Measurements from ENCODE around the gene BPIFB3. TPM values are rescaled to one million over a fixed set of nuclear protein-coding genes. Genes with fewer than 3 reads are reported as not detected.

BPIFB3 gene
- total RNA-seq, 2 donors from 2014 or later: not detected

DNA sequence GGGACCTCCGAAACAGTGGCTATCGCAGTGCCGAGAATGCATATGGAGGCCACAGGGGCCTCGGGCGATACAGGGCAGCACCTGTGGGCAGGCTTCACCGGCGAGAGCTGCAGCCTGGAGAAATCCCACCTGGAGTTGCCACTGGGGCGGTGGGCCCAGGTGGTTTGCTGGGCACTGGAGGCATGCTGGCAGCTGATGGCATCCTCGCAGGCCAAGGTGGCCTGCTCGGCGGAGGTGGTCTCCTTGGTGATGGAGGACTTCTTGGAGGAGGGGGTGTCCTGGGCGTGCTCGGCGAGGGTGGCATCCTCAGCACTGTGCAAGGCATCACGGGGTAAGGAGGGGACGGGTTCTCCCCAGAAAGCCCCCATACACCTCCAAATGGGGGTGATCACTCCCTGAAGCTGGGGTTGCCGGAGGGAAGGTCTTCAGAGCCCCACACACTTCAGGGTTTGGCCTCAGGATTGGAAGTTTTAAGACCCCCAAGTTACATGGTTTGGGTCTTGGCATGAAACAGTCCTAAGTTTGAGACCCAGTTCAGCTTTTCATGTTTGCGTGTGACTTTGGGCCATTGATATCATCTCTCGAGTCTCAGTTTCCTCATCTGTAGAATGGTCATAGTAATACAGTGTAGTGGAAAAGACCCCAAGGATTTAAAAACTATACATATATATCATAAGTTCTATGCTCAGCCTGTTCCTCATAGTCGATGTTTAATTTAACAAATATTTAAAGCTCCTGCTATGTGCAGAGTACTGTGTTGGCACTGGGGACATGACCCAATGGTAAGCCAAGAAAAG, 30.0 kb downstream of the BPIFB3 start:
- no peaks in the 10 kb centered on the region for H3K27me3 ChIP-seq
- H3K36me3 ChIP-seq: no peaks in the 10 kb centered on the region
- intact Hi-C loops (cut with DNase I): no loop called here
- no peak overlapping the region for H3K27ac ChIP-seq
- DNase-seq: no peak
- H3K9me3 ChIP-seq: no peaks in the 10 kb centered on the region
- H3K4me3 ChIP-seq: no peak overlapping the region
- no peak overlapping the region for H3K9ac ChIP-seq (ENCODE audit: low read depth in 2 of 2, low read length in 2 of 2)
- TF ChIP-seq, protein P1, sequence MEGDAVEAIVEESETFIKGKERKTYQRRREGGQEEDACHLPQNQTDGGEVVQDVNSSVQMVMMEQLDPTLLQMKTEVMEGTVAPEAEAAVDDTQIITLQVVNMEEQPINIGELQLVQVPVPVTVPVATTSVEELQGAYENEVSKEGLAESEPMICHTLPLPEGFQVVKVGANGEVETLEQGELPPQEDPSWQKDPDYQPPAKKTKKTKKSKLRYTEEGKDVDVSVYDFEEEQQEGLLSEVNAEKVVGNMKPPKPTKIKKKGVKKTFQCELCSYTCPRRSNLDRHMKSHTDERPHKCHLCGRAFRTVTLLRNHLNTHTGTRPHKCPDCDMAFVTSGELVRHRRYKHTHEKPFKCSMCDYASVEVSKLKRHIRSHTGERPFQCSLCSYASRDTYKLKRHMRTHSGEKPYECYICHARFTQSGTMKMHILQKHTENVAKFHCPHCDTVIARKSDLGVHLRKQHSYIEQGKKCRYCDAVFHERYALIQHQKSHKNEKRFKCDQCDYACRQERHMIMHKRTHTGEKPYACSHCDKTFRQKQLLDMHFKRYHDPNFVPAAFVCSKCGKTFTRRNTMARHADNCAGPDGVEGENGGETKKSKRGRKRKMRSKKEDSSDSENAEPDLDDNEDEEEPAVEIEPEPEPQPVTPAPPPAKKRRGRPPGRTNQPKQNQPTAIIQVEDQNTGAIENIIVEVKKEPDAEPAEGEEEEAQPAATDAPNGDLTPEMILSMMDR (IDR thresholded peaks at IDR 0.05): no peak
- H3K4me1 ChIP-seq: no peaks in the 10 kb centered on the region

GRCh38 chr20:33084722-33085121, 31.0 kb downstream of the BPIFB3 start:
- Histone ChIP-seq H3K9me3 (no peaks in the 10 kb centered on the region), H3K36me3 (no peaks in the 10 kb centered on the region), H3K9ac (ENCODE audit: low read depth in 2 of 2, low read length in 2 of 2) (no peak overlapping the region), H3K27me3 (no peaks in the 10 kb centered on the region), H3K27ac (no peak overlapping the region), H3K4me1 (no peaks in the 10 kb centered on the region), H3K4me3 (no peak overlapping the region)
- intact Hi-C loops (cut with DNase I): no loop called here
- TF ChIP-seq, protein P1 (IDR thresholded peaks at IDR 0.05): no peak
- DNase-seq: no peak

DNA sequence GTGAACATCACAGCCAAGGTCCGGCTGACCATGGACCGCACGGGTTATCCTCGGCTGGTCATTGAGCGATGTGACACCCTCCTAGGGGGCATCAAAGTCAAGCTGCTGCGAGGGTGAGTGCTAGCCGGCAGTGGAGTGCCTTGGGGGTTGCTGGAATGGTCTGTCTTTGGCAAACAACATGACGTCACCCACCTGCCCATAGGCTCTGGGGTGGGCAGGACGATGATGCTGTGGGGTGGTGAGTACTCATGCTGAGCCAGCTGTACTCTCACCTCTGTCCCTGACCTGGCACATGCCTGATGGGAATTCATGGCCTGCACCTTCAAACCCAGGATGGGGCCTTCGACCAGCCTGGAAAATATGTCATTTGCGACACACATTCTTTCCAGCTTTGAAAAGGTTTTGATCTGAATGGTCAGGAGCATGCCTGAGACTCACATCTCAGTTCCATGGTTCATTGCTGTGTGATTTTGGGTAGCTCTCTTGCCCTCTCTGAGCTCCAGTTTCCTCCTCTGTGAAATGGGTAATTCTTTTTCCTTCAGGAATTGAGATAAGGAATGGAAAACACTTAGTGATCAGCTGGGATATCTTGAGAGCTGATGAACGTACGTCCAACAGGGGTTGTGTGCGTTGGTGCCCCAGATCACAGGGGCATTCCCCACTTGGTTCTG, 32.5 kb downstream of the BPIFB3 start:
- DNase-seq: no peak
- TF ChIP-seq, protein P1 (IDR thresholded peaks at IDR 0.05): no peak
- H3K4me1 ChIP-seq: no peaks in the 10 kb centered on the region
- H3K4me3 ChIP-seq: no peak overlapping the region
- H3K27ac ChIP-seq: no peak overlapping the region
- intact Hi-C loops (cut with DNase I): no loop called here
- no peaks in the 10 kb centered on the region for H3K27me3 ChIP-seq
- H3K9me3 ChIP-seq: no peaks in the 10 kb centered on the region
- H3K36me3 ChIP-seq: no peaks in the 10 kb centered on the region
- no peak overlapping the region for H3K9ac ChIP-seq (ENCODE audit: low read depth in 2 of 2, low read length in 2 of 2)

DNA sequence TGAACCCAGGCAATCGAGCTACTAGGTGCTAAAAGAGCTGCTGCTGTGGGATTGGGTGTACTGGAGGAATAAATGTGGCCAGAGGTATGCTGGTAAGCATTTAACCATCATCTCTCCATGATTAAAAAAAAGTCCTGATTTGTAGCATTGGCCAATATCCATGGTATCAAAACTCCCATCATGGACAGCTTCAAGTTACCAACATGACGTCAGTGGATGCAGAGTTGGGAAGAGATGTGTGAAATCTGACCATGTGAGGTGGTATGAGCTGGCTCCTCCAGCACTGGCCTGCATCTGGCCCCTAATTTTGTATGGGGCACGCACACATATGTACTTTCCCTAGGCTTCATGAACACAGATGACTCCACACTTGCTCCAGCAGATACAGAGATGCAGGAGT, 37.4 kb downstream of the BPIFB3 start:
- intact Hi-C loops (cut with DNase I): loop anchor here (10.0 kb wide), 1 partner anchor 186 kb away; no protein-coding TSS in a partner anchor
- Histone ChIP-seq H3K4me3 (no peak overlapping the region), H3K27me3 (no peaks in the 10 kb centered on the region), H3K9ac (ENCODE audit: low read depth in 2 of 2, low read length in 2 of 2) (no peak overlapping the region), H3K4me1 (no peaks in the 10 kb centered on the region), H3K9me3 (no peaks in the 10 kb centered on the region), H3K27ac (no peak overlapping the region), H3K36me3 (no peaks in the 10 kb centered on the region)
- TF ChIP-seq, protein P1 (IDR thresholded peaks at IDR 0.05): no peak
- DNase-seq: no peak

- H3K4me1 ChIP-seq: no peaks in the 10 kb centered on the region
- TF ChIP-seq, protein P1 (IDR thresholded peaks at IDR 0.05): no peak
- intact Hi-C loops (cut with DNase I): loop anchor here (10.0 kb wide), 1 partner anchor 187 kb away; no protein-coding TSS in a partner anchor
- no peaks in the 10 kb centered on the region for H3K9me3 ChIP-seq
- H3K27me3 ChIP-seq: no peaks in the 10 kb centered on the region
- H3K9ac ChIP-seq (ENCODE audit: low read depth in 2 of 2, low read length in 2 of 2): no peak overlapping the region
- H3K36me3 ChIP-seq: no peaks in the 10 kb centered on the region
- DNase-seq: no peak
- no peak overlapping the region for H3K27ac ChIP-seq
- no peak overlapping the region for H3K4me3 ChIP-seq
Measured at GRCh38 chr20:33091693-33092092, 38.0 kb downstream of the BPIFB3 start.
